Endothelial cell (in vitro differentiated cells): Measurements from ENCODE around the gene C2CD4D. TPM values are rescaled to one million over a fixed set of nuclear protein-coding genes. Genes with fewer than 3 reads are reported as not detected.

Experiments
- DNase-seq: peaks from one replicate; pipeline ENCODE4 v3.0.0; 2021; ENCODE audit warnings: low spot score
- H3K27ac Mint-ChIP-seq: one replicate; pipeline ENCODE4 v1.8.0; 2021; ENCODE audit warnings: mixed read lengths, inconsistent platforms; ENCODE audit not compliant: unreplicated experiment
- H3K27me3 Mint-ChIP-seq: one replicate; pipeline ENCODE4 v1.8.0; 2021; ENCODE audit warnings: mild to moderate bottlenecking, moderate library complexity, mixed read lengths, inconsistent platforms; ENCODE audit not compliant: unreplicated experiment
- H3K36me3 Mint-ChIP-seq: one replicate; pipeline ENCODE4 v1.8.0; 2021; ENCODE audit warnings: mild to moderate bottlenecking, low read depth, mixed read lengths, inconsistent platforms; ENCODE audit not compliant: unreplicated experiment
- H3K4me1 Mint-ChIP-seq: one replicate; pipeline ENCODE4 v1.8.0; 2021; ENCODE audit warnings: mild to moderate bottlenecking, mixed read lengths, inconsistent platforms; ENCODE audit not compliant: unreplicated experiment
- H3K4me3 Mint-ChIP-seq: one replicate; pipeline ENCODE4 v1.8.0; 2021; ENCODE audit warnings: mild to moderate bottlenecking, mixed read lengths, inconsistent platforms; ENCODE audit not compliant: unreplicated experiment
- H3K9me3 Mint-ChIP-seq: one replicate; pipeline ENCODE4 v1.8.0; 2021; ENCODE audit warnings: mixed read lengths, inconsistent platforms; ENCODE audit not compliant: unreplicated experiment
- total RNA-seq: library from RNA; stranded (reverse); fragmentation: NEBNext Ultra II Directional; extraction: Animal tissue kit (Norgen Biotek cat#: 25700); gene quantifications from one replicate; pipeline ENCODE4 v1.2.1, GENCODE V29; 2021; ENCODE audit not compliant: unreplicated experiment
- TF ChIP-seq, protein P1 (sequence below): fragments of 200-600 bp; sonication (generic); IDR thresholded peaks from one replicate; pipeline ENCODE4 v1.5.0; 2021; ENCODE audit warnings: antibody characterized with exemption; ENCODE audit not compliant: unreplicated experiment

Gene C2CD4D
- total RNA-seq, 1 donor from 2014 or later = 0.95 TPM

- TF ChIP-seq, protein P1, sequence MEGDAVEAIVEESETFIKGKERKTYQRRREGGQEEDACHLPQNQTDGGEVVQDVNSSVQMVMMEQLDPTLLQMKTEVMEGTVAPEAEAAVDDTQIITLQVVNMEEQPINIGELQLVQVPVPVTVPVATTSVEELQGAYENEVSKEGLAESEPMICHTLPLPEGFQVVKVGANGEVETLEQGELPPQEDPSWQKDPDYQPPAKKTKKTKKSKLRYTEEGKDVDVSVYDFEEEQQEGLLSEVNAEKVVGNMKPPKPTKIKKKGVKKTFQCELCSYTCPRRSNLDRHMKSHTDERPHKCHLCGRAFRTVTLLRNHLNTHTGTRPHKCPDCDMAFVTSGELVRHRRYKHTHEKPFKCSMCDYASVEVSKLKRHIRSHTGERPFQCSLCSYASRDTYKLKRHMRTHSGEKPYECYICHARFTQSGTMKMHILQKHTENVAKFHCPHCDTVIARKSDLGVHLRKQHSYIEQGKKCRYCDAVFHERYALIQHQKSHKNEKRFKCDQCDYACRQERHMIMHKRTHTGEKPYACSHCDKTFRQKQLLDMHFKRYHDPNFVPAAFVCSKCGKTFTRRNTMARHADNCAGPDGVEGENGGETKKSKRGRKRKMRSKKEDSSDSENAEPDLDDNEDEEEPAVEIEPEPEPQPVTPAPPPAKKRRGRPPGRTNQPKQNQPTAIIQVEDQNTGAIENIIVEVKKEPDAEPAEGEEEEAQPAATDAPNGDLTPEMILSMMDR = no peak
- no peak overlapping the region for H3K27ac Mint-ChIP-seq
- no peaks in the 10 kb centered on the region for H3K9me3 Mint-ChIP-seq
- peaks cover 4% of the 10 kb centered on the region for H3K36me3 Mint-ChIP-seq
- peaks cover 6% of the 10 kb centered on the region for H3K27me3 Mint-ChIP-seq
- DNase-seq = no peak
- H3K4me3 Mint-ChIP-seq = no peak overlapping the region
- peaks cover 35% of the 10 kb centered on the region for H3K4me1 Mint-ChIP-seq
Measured at GRCh38 chr1:151813271-151813977, 26.2 kb downstream of the C2CD4D start.

DNA sequence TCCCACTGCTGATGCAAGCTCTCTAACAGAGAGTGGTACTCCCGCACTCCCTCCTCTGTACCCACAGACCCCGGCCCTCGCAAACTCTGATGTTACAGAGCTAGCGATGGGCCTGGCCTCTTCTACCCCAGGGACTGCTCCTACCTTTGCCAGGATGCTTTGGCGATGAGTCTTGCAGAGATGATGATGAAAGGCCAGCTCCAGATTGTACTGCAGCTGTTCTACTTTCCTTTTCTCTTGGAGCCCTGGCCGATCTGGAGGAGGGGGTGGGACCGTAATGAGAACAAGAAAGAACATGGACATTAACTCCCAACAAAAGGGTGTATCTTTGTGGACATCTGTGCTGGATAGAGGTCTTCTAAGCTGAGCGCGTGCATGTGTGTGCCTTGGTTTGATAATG is 28.4 kb downstream of the C2CD4D start:
- DNase-seq = no peak
- Mint-ChIP-seq H3K4me3 (no peak overlapping the region), H3K9me3 (no peaks in the 10 kb centered on the region), H3K36me3 (peaks cover 10% of the 10 kb centered on the region), H3K27ac (no peak overlapping the region), H3K27me3 (peaks cover 6% of the 10 kb centered on the region), H3K4me1 (peaks cover 32% of the 10 kb centered on the region)
- TF ChIP-seq, protein P1 = no peak

- H3K36me3 Mint-ChIP-seq = peaks cover 10% of the 10 kb centered on the region
- peaks cover 28% of the 10 kb centered on the region for H3K4me1 Mint-ChIP-seq
- TF ChIP-seq, protein P1 = no peak
- no peaks in the 10 kb centered on the region for H3K9me3 Mint-ChIP-seq
- DNase-seq = no peak
- H3K27ac Mint-ChIP-seq = peak overlapping the region; percentile 94
- peaks cover 6% of the 10 kb centered on the region for H3K27me3 Mint-ChIP-seq
- H3K4me3 Mint-ChIP-seq = peak overlapping the region; percentile 20
Measured at GRCh38 chr1:151809985-151810556, 29.5 kb downstream of the C2CD4D start.

GRCh38 chr1:151809290-151809984 is 30.2 kb downstream of the C2CD4D start:
- Mint-ChIP-seq H3K4me3 (no peak overlapping the region), H3K4me1 (peaks cover 34% of the 10 kb centered on the region), H3K36me3 (peaks cover 10% of the 10 kb centered on the region), H3K27ac (peak overlapping the region; percentile 94), H3K9me3 (no peaks in the 10 kb centered on the region), H3K27me3 (peaks cover 6% of the 10 kb centered on the region)
- DNase-seq = no peak
- TF ChIP-seq, protein P1 = no peak

GRCh38 chr1:151807766-151808165 is 31.9 kb downstream of the C2CD4D start:
- peaks cover 10% of the 10 kb centered on the region for H3K36me3 Mint-ChIP-seq
- DNase-seq = no peak
- H3K27ac Mint-ChIP-seq = peak overlapping the region; percentile 58
- peaks cover 43% of the 10 kb centered on the region for H3K4me1 Mint-ChIP-seq
- H3K27me3 Mint-ChIP-seq = peaks cover 8% of the 10 kb centered on the region
- H3K4me3 Mint-ChIP-seq = no peak overlapping the region
- no peaks in the 10 kb centered on the region for H3K9me3 Mint-ChIP-seq
- TF ChIP-seq, protein P1 = no peak
